KMS-11 (cell line): ENCODE results near the gene MED15.

Experiments used
- H2AFZ ChIP-seq: fragments of 200-600 bp; sonication (generic); 2 replicates; pipeline ENCODE4 v1.6.1; 2016; ENCODE audit warnings: antibody characterized with exemption, mixed run types, low read depth
- H3K27ac ChIP-seq: fragments of 200-600 bp; sonication (generic); 2 replicates; pipeline ENCODE4 v1.6.1; 2016; ENCODE audit warnings: mild to moderate bottlenecking, mixed run types
- H3K27me3 ChIP-seq: fragments of 200-600 bp; sonication (generic); 2 replicates; pipeline ENCODE4 v1.6.1; 2017; ENCODE audit warnings: mild to moderate bottlenecking, low read depth, mixed run types, moderate library complexity; ENCODE audit not compliant: insufficient read depth
- H3K36me3 ChIP-seq: fragments of 200-600 bp; sonication (generic); 2 replicates; pipeline ENCODE4 v1.6.1; 2017; ENCODE audit warnings: mild to moderate bottlenecking, mixed run types; ENCODE audit not compliant: insufficient read depth
- H3K4me1 ChIP-seq: fragments of 200-600 bp; sonication (generic); 2 replicates; pipeline ENCODE4 v1.6.1; 2016; ENCODE audit warnings: mild to moderate bottlenecking, low read depth, mixed run types; ENCODE audit not compliant: poor library complexity, severe bottlenecking
- H3K4me2 ChIP-seq: fragments of 200-600 bp; sonication (generic); 2 replicates; pipeline ENCODE4 v1.7.0; 2016; ENCODE audit warnings: mild to moderate bottlenecking, mixed run types
- H3K4me3 ChIP-seq: fragments of 200-600 bp; sonication (generic); IDR thresholded peaks from 2 replicates; pipeline ENCODE4 v1.6.1; 2017; ENCODE audit warnings: low read depth, low read length, mixed read lengths; ENCODE audit not compliant: insufficient read depth
- H3K79me2 ChIP-seq: fragments of 200-600 bp; sonication (generic); 2 replicates; pipeline ENCODE4 v1.6.1; 2016; ENCODE audit warnings: low read depth, mixed run types; ENCODE audit not compliant: insufficient read depth
- H3K9ac ChIP-seq: fragments of 200-600 bp; sonication (generic); 2 replicates; pipeline ENCODE4 v1.6.1; 2016; ENCODE audit warnings: mild to moderate bottlenecking, mixed run types
- H4K20me1 ChIP-seq: fragments of 200-600 bp; sonication (generic); 2 replicates; pipeline ENCODE4 v1.6.1; 2016; ENCODE audit warnings: mild to moderate bottlenecking, mixed run types; ENCODE audit not compliant: insufficient read depth
- TF ChIP-seq, protein P1 (sequence below): fragments of 200-600 bp; sonication (generic); conservative IDR thresholded peaks from 2 replicates; pipeline ENCODE4 v1.6.1; 2017; ENCODE audit warnings: low read depth, mild to moderate bottlenecking, antibody characterized with exemption, low read length, moderate library complexity, mixed read lengths

MED15 gene

DNA sequence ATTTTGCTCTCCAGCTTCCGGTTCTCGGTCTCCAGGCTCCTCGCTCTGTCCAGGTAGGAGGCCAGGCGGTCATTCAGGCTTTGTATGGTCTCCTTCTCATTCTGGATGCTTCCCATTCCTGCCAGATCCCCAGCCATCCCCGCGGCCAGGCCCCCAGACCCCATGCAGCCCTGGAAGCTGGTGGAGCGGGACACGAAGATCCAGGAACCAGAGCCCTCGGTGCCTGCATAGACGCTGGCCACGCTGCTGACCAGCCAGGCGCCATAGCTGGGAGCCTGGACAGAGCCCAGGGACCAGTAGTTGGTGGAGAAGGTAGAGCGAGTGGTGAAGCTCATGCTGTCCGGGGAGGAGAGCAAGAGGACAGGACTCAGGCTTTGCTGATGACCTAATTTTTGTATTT, 23.6 kb upstream of the MED15 start:
- Histone ChIP-seq H3K79me2 (no peaks in the 10 kb centered on the region), H3K4me2 (no peak overlapping the region), H3K27ac (no peak overlapping the region), H4K20me1 (no peaks in the 10 kb centered on the region), H3K36me3 (no peaks in the 10 kb centered on the region), H3K4me1 (no peaks in the 10 kb centered on the region), H3K27me3 (no peaks in the 10 kb centered on the region), H2AFZ (no peak overlapping the region), H3K4me3 (no peak overlapping the region), H3K9ac (no peak overlapping the region)
- TF ChIP-seq, protein P1, sequence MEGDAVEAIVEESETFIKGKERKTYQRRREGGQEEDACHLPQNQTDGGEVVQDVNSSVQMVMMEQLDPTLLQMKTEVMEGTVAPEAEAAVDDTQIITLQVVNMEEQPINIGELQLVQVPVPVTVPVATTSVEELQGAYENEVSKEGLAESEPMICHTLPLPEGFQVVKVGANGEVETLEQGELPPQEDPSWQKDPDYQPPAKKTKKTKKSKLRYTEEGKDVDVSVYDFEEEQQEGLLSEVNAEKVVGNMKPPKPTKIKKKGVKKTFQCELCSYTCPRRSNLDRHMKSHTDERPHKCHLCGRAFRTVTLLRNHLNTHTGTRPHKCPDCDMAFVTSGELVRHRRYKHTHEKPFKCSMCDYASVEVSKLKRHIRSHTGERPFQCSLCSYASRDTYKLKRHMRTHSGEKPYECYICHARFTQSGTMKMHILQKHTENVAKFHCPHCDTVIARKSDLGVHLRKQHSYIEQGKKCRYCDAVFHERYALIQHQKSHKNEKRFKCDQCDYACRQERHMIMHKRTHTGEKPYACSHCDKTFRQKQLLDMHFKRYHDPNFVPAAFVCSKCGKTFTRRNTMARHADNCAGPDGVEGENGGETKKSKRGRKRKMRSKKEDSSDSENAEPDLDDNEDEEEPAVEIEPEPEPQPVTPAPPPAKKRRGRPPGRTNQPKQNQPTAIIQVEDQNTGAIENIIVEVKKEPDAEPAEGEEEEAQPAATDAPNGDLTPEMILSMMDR: no peak

DNA sequence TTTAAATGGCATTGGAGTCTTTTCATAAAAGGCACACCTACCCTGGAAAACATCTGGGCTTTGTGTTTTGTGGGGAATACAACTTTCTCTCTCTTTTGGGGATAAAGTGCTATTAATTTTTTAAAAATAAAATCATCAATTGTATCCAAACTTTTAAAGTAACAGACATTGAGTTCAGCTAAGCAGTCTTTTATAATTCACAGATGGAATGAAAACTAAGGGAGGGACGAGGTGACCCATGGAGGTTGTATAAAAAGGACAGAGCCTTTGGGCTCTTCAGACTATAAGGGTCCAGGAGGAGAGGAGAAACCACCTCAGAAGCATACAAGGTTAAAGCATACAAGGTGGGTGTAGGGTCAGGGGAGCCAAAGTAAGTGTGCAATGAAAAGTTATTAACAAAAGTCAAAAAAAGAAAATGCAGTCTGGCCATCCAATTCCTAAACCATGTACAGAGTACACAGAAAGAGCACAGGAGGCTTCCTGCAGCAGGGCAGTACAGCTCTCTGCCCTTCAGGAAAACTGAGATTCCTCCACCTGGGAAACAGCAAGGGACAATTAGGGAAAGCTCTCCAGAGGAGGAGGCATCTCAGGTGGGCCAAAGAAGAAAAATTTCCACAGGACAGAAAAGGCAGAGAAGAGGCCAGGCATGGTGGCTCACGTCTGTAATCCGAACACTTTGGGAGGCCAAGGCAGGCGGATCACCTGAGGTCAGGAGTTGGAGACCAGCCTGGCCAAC, 22.3 kb upstream of the MED15 start:
- no peak overlapping the region for H3K4me2 ChIP-seq
- no peaks in the 10 kb centered on the region for H4K20me1 ChIP-seq
- no peaks in the 10 kb centered on the region for H3K79me2 ChIP-seq
- H3K4me3 ChIP-seq: no peak overlapping the region
- no peaks in the 10 kb centered on the region for H3K27me3 ChIP-seq
- no peak overlapping the region for H3K9ac ChIP-seq
- no peaks in the 10 kb centered on the region for H3K4me1 ChIP-seq
- H2AFZ ChIP-seq: no peak overlapping the region
- no peak overlapping the region for H3K27ac ChIP-seq
- TF ChIP-seq, protein P1: no peak
- no peaks in the 10 kb centered on the region for H3K36me3 ChIP-seq

DNA sequence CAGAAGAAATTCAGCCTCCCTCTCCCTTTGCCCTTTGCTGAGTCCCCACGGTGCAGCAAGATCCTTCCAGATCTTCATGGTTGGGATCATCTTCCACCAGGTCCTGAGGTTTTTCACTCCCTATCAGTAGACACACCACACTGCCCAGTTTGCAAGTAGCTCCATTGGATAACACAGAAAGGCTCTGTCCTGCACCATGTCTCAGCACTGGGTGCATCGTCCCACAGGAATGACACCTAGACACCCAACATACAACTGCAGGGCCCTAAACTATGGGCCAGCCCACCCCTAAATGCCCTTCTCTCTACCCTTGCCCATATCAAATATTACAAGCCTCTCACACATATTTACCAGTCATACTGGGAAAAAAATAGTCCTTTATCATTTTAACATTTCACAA, 21.2 kb upstream of the MED15 start:
- Histone ChIP-seq H3K79me2 (no peaks in the 10 kb centered on the region), H3K4me3 (no peak overlapping the region), H3K9ac (no peak overlapping the region), H2AFZ (no peak overlapping the region), H3K27me3 (no peaks in the 10 kb centered on the region), H4K20me1 (no peaks in the 10 kb centered on the region), H3K4me1 (no peaks in the 10 kb centered on the region), H3K36me3 (no peaks in the 10 kb centered on the region), H3K4me2 (no peak overlapping the region), H3K27ac (no peak overlapping the region)
- TF ChIP-seq, protein P1: no peak

DNA sequence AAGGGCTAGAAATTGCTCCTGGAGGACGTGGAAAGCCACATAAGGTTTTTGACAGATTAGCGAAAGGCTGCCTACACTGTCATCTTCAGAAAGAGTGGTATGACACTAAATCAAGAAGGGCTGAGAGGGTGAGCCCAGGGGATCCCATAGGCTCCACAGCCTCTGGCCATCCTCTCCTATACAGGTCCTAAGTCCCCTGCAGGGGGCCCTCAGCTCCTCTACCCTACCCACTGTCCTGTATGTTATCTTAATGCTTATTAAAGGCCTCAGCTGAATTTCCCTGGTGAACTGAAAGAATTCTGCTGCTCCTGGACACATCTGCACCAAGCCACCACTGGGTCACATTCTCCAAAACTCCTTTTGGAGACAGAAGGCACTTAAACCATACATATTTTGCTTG, 19.7 kb upstream of the MED15 start:
- Histone ChIP-seq H2AFZ (no peak overlapping the region), H3K9ac (no peak overlapping the region), H3K79me2 (no peaks in the 10 kb centered on the region)

More for the DNA sequence above, 19.7 kb upstream of the MED15 start:
- Histone ChIP-seq H4K20me1 (no peaks in the 10 kb centered on the region), H3K4me1 (no peaks in the 10 kb centered on the region), H3K36me3 (no peaks in the 10 kb centered on the region), H3K4me2 (no peak overlapping the region), H3K4me3 (no peak overlapping the region), H3K27me3 (no peaks in the 10 kb centered on the region), H3K27ac (no peak overlapping the region)
- TF ChIP-seq, protein P1: no peak
